ENCODE results near the gene BAX. TPM values are rescaled to one million over a fixed set of nuclear protein-coding genes. Genes with fewer than 3 reads are reported as not detected.

The BAX gene
- total RNA-seq, 1 experiment from 2014 or later = 107 TPM

GRCh38 chr19:48946463-48947257 lies 8.0 kb upstream of the BAX start:
- ChIA-PET POLR2A (no interaction called here), CTCF (no interaction called here)
- peaks cover 10% of the 10 kb centered on the region for H3K9me3 Mint-ChIP-seq (ENCODE audit: unreplicated experiment)
- TF ChIP-seq, protein P1, sequence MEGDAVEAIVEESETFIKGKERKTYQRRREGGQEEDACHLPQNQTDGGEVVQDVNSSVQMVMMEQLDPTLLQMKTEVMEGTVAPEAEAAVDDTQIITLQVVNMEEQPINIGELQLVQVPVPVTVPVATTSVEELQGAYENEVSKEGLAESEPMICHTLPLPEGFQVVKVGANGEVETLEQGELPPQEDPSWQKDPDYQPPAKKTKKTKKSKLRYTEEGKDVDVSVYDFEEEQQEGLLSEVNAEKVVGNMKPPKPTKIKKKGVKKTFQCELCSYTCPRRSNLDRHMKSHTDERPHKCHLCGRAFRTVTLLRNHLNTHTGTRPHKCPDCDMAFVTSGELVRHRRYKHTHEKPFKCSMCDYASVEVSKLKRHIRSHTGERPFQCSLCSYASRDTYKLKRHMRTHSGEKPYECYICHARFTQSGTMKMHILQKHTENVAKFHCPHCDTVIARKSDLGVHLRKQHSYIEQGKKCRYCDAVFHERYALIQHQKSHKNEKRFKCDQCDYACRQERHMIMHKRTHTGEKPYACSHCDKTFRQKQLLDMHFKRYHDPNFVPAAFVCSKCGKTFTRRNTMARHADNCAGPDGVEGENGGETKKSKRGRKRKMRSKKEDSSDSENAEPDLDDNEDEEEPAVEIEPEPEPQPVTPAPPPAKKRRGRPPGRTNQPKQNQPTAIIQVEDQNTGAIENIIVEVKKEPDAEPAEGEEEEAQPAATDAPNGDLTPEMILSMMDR (IDR thresholded peaks at IDR 0.05; ENCODE audit: insufficient read depth in 1 of 2, low read depth in 1 of 2, low read length in 1 of 2, severe bottlenecking in 1 of 2, unreplicated experiment in 1 of 2) = no peak
- no peaks in the 10 kb centered on the region for H3K4me1 ChIP-seq
- BruUV-seq (replicated peaks) = no TSS peak
- intact Hi-C loops (cut with micrococcal nuclease; ENCODE audit: unreplicated experiment) = no loop called here
- H3K4me3 Mint-ChIP-seq (ENCODE audit: unreplicated experiment) = no peak overlapping the region
- no peaks in the 10 kb centered on the region for H3K4me1 Mint-ChIP-seq (ENCODE audit: low read depth, unreplicated experiment)
- no peaks in the 10 kb centered on the region; the same call in 1 of the 2 replicates for H3K36me3 ChIP-seq (ENCODE audit: control insufficient read depth, insufficient read depth, low read length)
- no peak overlapping the region for H3K4me3 ChIP-seq (ENCODE audit: low read depth, low read length)
- DNase-seq = no peak
- H3K27me3 Mint-ChIP-seq (ENCODE audit: insufficient read depth, unreplicated experiment) = no peaks in the 10 kb centered on the region
- H3K27ac Mint-ChIP-seq (ENCODE audit: unreplicated experiment) = no peak overlapping the region
- peaks cover 20% of the 10 kb centered on the region for H3K9me3 ChIP-seq
- no peaks in the 10 kb centered on the region for H3K27me3 ChIP-seq (replicated peaks; ENCODE audit: control insufficient read depth, insufficient read depth, low read length)
- H3K36me3 Mint-ChIP-seq (ENCODE audit: insufficient read depth, unreplicated experiment) = peaks cover 6% of the 10 kb centered on the region

- no peak for DNase-seq
- H3K4me1 ChIP-seq = no peaks in the 10 kb centered on the region
- peaks cover 20% of the 10 kb centered on the region for H3K9me3 ChIP-seq
- H3K36me3 ChIP-seq (ENCODE audit: control insufficient read depth, insufficient read depth, low read length) = no peaks in the 10 kb centered on the region; the same call in 1 of the 2 replicates
- H3K4me1 Mint-ChIP-seq (ENCODE audit: low read depth, unreplicated experiment) = no peaks in the 10 kb centered on the region
- H3K4me3 ChIP-seq (ENCODE audit: low read depth, low read length) = no peak overlapping the region
- H3K4me3 Mint-ChIP-seq (ENCODE audit: unreplicated experiment) = no peak overlapping the region
- ChIA-PET CTCF (no interaction called here), POLR2A (no interaction called here)
- BruUV-seq (replicated peaks) = no TSS peak
- TF ChIP-seq, protein P1 (IDR thresholded peaks at IDR 0.05; ENCODE audit: insufficient read depth in 1 of 2, low read depth in 1 of 2, low read length in 1 of 2, severe bottlenecking in 1 of 2, unreplicated experiment in 1 of 2) = no peak
- no peak overlapping the region for H3K27ac Mint-ChIP-seq (ENCODE audit: unreplicated experiment)
- no peaks in the 10 kb centered on the region for H3K27me3 ChIP-seq (replicated peaks; ENCODE audit: control insufficient read depth, insufficient read depth, low read length)
- H3K36me3 Mint-ChIP-seq (ENCODE audit: insufficient read depth, unreplicated experiment) = peaks cover 6% of the 10 kb centered on the region
- no peaks in the 10 kb centered on the region for H3K27me3 Mint-ChIP-seq (ENCODE audit: insufficient read depth, unreplicated experiment)
- peaks cover 10% of the 10 kb centered on the region for H3K9me3 Mint-ChIP-seq (ENCODE audit: unreplicated experiment)
- intact Hi-C loops (cut with micrococcal nuclease; ENCODE audit: unreplicated experiment) = no loop called here
These were observed 7.5 kb upstream of the BAX start for GRCh38 chr19:48947258-48947542.

GRCh38 chr19:48950159-48950558 lies 4.5 kb upstream of the BAX start:
- no TSS peak for BruUV-seq (replicated peaks)
- peaks cover 20% of the 10 kb centered on the region for H3K9me3 ChIP-seq
- H3K9me3 Mint-ChIP-seq (ENCODE audit: unreplicated experiment) = peaks cover 10% of the 10 kb centered on the region
- no peak for DNase-seq
- POLR2A ChIA-PET = interaction anchor here (1.5 kb wide), 1 partner anchor 78 kb away, joined by 4 read pairs; no protein-coding TSS in a partner anchor
- no peaks in the 10 kb centered on the region for H3K4me1 Mint-ChIP-seq (ENCODE audit: low read depth, unreplicated experiment)
- H3K27me3 Mint-ChIP-seq (ENCODE audit: insufficient read depth, unreplicated experiment) = no peaks in the 10 kb centered on the region
- H3K36me3 ChIP-seq (ENCODE audit: control insufficient read depth, insufficient read depth, low read length) = no peaks in the 10 kb centered on the region; the same call in 1 of the 2 replicates
- intact Hi-C loops (cut with micrococcal nuclease; ENCODE audit: unreplicated experiment) = no loop called here
- TF ChIP-seq, protein P1 (IDR thresholded peaks at IDR 0.05; ENCODE audit: insufficient read depth in 1 of 2, low read depth in 1 of 2, low read length in 1 of 2, severe bottlenecking in 1 of 2, unreplicated experiment in 1 of 2) = no peak
- H3K36me3 Mint-ChIP-seq (ENCODE audit: insufficient read depth, unreplicated experiment) = peaks cover 19% of the 10 kb centered on the region
- H3K27ac Mint-ChIP-seq (ENCODE audit: unreplicated experiment) = no peak overlapping the region
- H3K4me3 ChIP-seq (ENCODE audit: low read depth, low read length) = no peak overlapping the region
- peaks cover under 1% of the 10 kb centered on the region; the same call in 1 of the 2 replicates for H3K4me1 ChIP-seq
- H3K4me3 Mint-ChIP-seq (ENCODE audit: unreplicated experiment) = no peak overlapping the region
- H3K27me3 ChIP-seq (replicated peaks; ENCODE audit: control insufficient read depth, insufficient read depth, low read length) = no peaks in the 10 kb centered on the region
- CTCF ChIA-PET = no interaction called here

Measured in Caco-2 (cell line).